Hepatocyte (in vitro differentiated cells): ENCODE data around the gene EVX2. TPM values are rescaled to one million over a fixed set of nuclear protein-coding genes. Genes with fewer than 3 reads are reported as not detected.

Source experiments
- DNase-seq: peaks from one replicate; pipeline ENCODE4 v3.0.0-alpha.2; 2016; ENCODE audit warnings: low spot score
- H2AFZ ChIP-seq: fragments of 200-600 bp; sonication (generic); 2 replicates; pipeline ENCODE4 v1.6.0; 2016; ENCODE audit warnings: antibody characterized with exemption, mild to moderate bottlenecking
- H3K27ac ChIP-seq: fragments of 200-600 bp; sonication (generic); 2 replicates; pipeline ENCODE4 v1.5.1; 2016; ENCODE audit warnings: mild to moderate bottlenecking
- H3K27me3 ChIP-seq: fragments of 200-600 bp; sonication (generic); 2 replicates; pipeline ENCODE4 v1.6.1; 2016
- H3K36me3 ChIP-seq: fragments of 200-600 bp; sonication (generic); replicated peaks from 2 replicates; pipeline ENCODE4 v1.5.1; 2016; ENCODE audit warnings: low read depth; ENCODE audit not compliant: insufficient read depth
- H3K4me1 ChIP-seq: fragments of 200-600 bp; sonication (generic); 2 replicates; pipeline ENCODE4 v1.5.1; 2016; ENCODE audit warnings: mild to moderate bottlenecking, moderate library complexity; ENCODE audit not compliant: insufficient read depth
- H3K4me2 ChIP-seq: fragments of 200-600 bp; sonication (generic); 2 replicates; pipeline ENCODE4 v1.6.0; 2016
- H3K4me3 ChIP-seq: fragments of 200-600 bp; sonication (generic); 2 replicates; pipeline ENCODE4 v1.5.1; 2016; ENCODE audit warnings: mild to moderate bottlenecking
- H3K79me2 ChIP-seq: fragments of 200-600 bp; sonication (generic); 2 replicates; pipeline ENCODE4 v1.6.0; 2017; ENCODE audit warnings: mild to moderate bottlenecking
- H3K9me2 ChIP-seq: fragments of 200-600 bp; sonication (generic); replicated peaks from 2 replicates; pipeline ENCODE4 v1.6.0; 2017; ENCODE audit warnings: mild to moderate bottlenecking; ENCODE audit not compliant: insufficient read depth
- H3K9me3 ChIP-seq: fragments of 200-600 bp; sonication (generic); 2 replicates; pipeline ENCODE4 v1.5.1; 2016; ENCODE audit warnings: low read depth, mild to moderate bottlenecking
- H4K20me1 ChIP-seq: fragments of 200-600 bp; sonication (generic); 2 replicates; pipeline ENCODE4 v1.6.0; 2016; ENCODE audit warnings: mild to moderate bottlenecking; ENCODE audit not compliant: insufficient read depth, poor library complexity, severe bottlenecking
- EZH2 ChIP-seq: fragments of 200-600 bp; sonication (generic); IDR thresholded peaks from 2 replicates; pipeline ENCODE4 v1.6.1; 2016; ENCODE audit warnings: antibody characterized with exemption, mild to moderate bottlenecking, borderline replicate concordance
- EZH2phosphoT487 ChIP-seq: fragments of 200-600 bp; sonication (generic); IDR thresholded peaks from one replicate; pipeline ENCODE4 v1.6.1; 2018; ENCODE audit warnings: antibody characterized with exemption, mild to moderate bottlenecking, low read depth, moderate library complexity; ENCODE audit not compliant: unreplicated experiment, severe bottlenecking
- WGBS: methylation state at CpG from one replicate; pipeline ENCODE4 v1.1.6; 2016; ENCODE audit warnings: low lambda C conversion rate; ENCODE audit errors: missing lambda C conversion rate; 5-methylcytosine and 5-hydroxymethylcytosine counted together
- polyA plus RNA-seq: library from polyadenylated mRNA; unstranded; fragments of >200 nt; fragmentation: Nextera tagmentation; extraction: Ambion mirVana; gene quantifications from 2 replicates; pipeline ENCODE4 v1.2.1, GENCODE V29; 2016
- total RNA-seq: library from RNA; depleted of rRNA; stranded (reverse); fragments of >200 nt; gene quantifications from 2 replicates; pipeline ENCODE4 v1.2.3, GENCODE V29; 2014
- TF ChIP-seq, protein P1 (sequence below): fragments of 200-600 bp; sonication (generic); IDR thresholded peaks from 2 replicates; pipeline ENCODE4 v1.5.1; 2016; ENCODE audit warnings: antibody characterized with exemption, mild to moderate bottlenecking; ENCODE audit not compliant: poor library complexity

Gene EVX2
- total and polyA plus RNA-seq, 2 experiments from 2014 or later = 1.7 to 3.5 TPM

DNA sequence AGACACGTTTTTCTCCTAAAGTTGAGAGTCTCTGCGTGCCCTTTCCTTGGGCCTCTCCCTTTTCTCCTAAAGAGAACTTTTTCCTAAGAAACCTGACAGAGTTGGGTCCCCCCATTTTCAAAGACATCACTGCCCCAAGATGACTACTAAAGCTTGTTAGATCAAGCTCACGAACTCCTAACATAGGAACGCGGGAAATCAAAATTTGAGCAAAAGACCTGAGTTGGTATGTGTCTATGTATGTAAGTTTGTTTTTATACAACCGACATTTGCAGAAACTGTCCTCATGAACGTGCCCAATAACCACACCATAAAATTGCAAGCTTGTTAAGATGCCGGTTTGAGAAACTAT is 10.1 kb upstream of the EVX2 start:
- Histone ChIP-seq H4K20me1 (peaks cover 14% of the 10 kb centered on the region), H3K36me3 (no peaks in the 10 kb centered on the region), H3K4me1 (no peaks in the 10 kb centered on the region), H3K79me2 (peaks cover 58% of the 10 kb centered on the region), H3K4me3 (peak overlapping the region; percentile 57), H2AFZ (no peak overlapping the region), H3K9me2 (no peaks in the 10 kb centered on the region), H3K27ac (peak overlapping the region; percentile 89), H3K27me3 (peaks cover 94% of the 10 kb centered on the region), H3K9me3 (no peaks in the 10 kb centered on the region), H3K4me2 (peak overlapping the region; percentile 91)
- DNase-seq = no peak
- WGBS = 10% methylated on average over 8 of the region's 8 CpGs
- TF ChIP-seq, protein P1, sequence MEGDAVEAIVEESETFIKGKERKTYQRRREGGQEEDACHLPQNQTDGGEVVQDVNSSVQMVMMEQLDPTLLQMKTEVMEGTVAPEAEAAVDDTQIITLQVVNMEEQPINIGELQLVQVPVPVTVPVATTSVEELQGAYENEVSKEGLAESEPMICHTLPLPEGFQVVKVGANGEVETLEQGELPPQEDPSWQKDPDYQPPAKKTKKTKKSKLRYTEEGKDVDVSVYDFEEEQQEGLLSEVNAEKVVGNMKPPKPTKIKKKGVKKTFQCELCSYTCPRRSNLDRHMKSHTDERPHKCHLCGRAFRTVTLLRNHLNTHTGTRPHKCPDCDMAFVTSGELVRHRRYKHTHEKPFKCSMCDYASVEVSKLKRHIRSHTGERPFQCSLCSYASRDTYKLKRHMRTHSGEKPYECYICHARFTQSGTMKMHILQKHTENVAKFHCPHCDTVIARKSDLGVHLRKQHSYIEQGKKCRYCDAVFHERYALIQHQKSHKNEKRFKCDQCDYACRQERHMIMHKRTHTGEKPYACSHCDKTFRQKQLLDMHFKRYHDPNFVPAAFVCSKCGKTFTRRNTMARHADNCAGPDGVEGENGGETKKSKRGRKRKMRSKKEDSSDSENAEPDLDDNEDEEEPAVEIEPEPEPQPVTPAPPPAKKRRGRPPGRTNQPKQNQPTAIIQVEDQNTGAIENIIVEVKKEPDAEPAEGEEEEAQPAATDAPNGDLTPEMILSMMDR = no peak
- TF ChIP-seq EZH2 = peak; percentile 74
- no peak for TF ChIP-seq EZH2phosphoT487

DNA sequence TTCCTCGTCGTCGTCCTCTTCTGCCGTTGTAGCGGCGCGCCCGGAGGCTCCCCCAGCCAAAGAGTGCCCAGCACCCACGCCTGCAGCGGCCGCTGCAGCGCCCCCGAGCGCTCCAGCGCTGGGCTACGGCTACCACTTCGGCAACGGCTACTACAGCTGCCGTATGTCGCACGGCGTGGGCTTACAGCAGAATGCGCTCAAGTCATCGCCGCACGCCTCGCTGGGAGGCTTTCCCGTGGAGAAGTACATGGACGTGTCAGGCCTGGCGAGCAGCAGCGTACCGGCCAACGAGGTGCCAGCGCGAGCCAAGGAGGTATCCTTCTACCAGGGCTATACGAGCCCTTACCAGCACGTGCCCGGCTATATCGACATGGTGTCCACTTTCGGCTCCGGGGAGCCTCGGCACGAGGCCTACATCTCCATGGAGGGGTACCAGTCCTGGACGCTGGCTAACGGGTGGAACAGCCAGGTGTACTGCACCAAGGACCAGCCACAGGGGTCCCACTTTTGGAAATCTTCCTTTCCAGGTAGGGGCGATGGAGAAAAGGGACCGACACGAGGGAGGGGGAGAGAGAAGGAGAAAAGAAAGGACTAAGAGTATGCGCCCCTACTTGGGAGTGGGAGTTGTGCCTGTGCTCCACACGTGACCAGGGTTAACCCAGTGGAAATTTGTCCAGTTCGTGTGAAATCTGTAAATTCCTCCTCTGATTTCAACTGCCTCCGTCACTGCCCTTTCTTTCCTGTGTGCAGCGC is 9.6 kb upstream of the EVX2 start:
- Histone ChIP-seq H3K27ac (peak overlapping the region; percentile 89), H4K20me1 (peaks cover 14% of the 10 kb centered on the region), H3K27me3 (peaks cover 94% of the 10 kb centered on the region), H3K9me3 (no peaks in the 10 kb centered on the region), H3K9me2 (no peaks in the 10 kb centered on the region), H3K36me3 (no peaks in the 10 kb centered on the region), H3K4me1 (no peaks in the 10 kb centered on the region), H3K4me2 (peak overlapping the region; percentile 91), H3K4me3 (peak overlapping the region; percentile 57), H3K79me2 (peaks cover 58% of the 10 kb centered on the region), H2AFZ (peak overlapping the region; percentile 17)
- WGBS = 3% methylated on average over 53 of the region's 53 CpGs
- TF ChIP-seq, protein P1 = no peak
- TF ChIP-seq EZH2 = no peak
- TF ChIP-seq EZH2phosphoT487 = peak; percentile 34
- DNase-seq = peak; percentile 49

DNA sequence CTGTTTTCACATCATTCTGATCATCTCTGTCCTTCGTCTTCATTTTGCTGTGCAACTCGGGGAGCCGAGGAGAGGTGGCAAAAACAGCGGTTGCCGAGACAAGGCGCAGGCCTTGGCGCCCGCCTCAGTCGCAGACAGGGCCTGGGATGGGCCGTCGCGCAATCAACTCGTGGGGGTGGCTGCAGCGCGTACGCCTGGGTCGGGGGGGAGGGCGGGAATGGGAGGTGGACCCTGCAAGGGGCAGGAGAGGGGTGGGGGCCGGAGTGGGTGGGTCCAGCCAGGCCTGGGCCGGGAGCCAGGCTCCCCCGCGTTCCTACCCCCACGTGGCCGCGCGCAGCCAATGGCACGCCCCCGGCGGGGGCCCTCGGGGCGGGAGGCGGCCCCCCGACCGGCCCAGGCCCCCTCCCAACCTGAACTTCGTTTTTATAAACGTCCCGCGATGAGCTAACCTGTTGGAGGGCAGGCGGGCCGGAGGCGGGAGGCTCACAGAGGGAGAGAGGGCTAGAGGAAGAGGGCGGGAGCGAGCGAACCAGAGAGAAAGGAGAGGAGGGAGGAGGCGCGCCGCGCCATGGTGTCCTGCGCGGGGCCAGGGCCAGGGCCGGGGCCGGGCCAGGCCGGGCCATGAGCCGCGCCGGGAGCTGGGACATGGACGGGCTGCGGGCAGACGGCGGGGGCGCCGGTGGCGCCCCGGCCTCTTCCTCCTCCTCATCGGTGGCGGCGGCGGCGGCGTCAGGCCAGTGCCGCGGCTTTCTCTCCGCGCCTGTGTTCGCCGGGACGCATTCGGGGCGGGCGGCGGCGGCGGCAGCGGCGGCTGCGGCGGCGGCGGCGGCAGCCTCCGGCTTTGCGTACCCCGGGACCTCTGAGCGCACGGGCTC is 8.7 kb upstream of the EVX2 start, which contains the start of gene HOXD13:
Gene HOXD13 (plus strand): TSS at position 452 of the 875 bp plus-strand sequence. CDS start 170 bp downstream, at position 622.
- Histone ChIP-seq H4K20me1 (peaks cover 14% of the 10 kb centered on the region), H3K4me3 (peak within 1 kb of the TSS; percentile 57), H3K9me3 (no peaks in the 10 kb centered on the region), H3K4me1 (peaks cover 7% of the 10 kb centered on the region), H3K4me2 (peak within 1 kb of the TSS; percentile 91), H3K9me2 (no peaks in the 10 kb centered on the region), H3K27me3 (peaks cover 95% of the 10 kb centered on the region), H3K79me2 (peaks cover 60% of the 10 kb centered on the region), H2AFZ (peak within 1 kb of the TSS; percentile 17), H3K27ac (peak within 1 kb of the TSS; percentile 89), H3K36me3 (no peaks in the 10 kb centered on the region)
- WGBS = 3% methylated on average over 45 of the region's 95 CpGs
- TF ChIP-seq, protein P1 = no peak
- no peak for TF ChIP-seq EZH2phosphoT487
- TF ChIP-seq EZH2 = no peak
- peak; percentile 87 for DNase-seq
